GM21367 (cell line): Measurements from ENCODE around the gene HAO2.

Experiments used
- ATAC-seq: cut with Tn5 transposase; IDR thresholded peaks from one replicate; pipeline ENCODE4 v1.9.1; 2021; ENCODE audit not compliant: unreplicated experiment

Gene HAO2

DNA sequence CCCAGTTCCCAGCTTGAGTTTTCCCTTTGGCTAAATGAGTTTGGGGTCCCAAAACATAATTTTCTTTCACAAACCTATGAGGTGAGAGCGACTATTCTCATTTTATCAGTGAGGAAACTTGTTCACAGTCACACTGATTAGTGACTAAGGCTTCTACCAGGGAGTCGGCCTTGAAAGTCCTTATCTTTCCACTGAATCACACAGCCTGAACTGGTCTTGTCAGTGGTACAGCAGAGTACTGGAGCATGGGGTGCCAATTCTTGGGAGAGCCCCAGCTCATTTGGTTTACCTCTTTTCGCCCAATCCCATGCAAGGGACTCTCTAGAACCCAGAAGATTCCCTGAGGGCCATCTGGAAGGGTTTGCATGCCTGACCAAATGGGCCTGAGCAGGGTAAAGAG, 63.3 kb downstream of the HAO2 start:
- no peak for ATAC-seq

GRCh38 chr1:119435052-119435451, 66.5 kb downstream of the HAO2 start:
- no peak for ATAC-seq

GRCh38 chr1:119438761-119439160, 70.2 kb downstream of the HAO2 start:
- ATAC-seq, result no peak

DNA sequence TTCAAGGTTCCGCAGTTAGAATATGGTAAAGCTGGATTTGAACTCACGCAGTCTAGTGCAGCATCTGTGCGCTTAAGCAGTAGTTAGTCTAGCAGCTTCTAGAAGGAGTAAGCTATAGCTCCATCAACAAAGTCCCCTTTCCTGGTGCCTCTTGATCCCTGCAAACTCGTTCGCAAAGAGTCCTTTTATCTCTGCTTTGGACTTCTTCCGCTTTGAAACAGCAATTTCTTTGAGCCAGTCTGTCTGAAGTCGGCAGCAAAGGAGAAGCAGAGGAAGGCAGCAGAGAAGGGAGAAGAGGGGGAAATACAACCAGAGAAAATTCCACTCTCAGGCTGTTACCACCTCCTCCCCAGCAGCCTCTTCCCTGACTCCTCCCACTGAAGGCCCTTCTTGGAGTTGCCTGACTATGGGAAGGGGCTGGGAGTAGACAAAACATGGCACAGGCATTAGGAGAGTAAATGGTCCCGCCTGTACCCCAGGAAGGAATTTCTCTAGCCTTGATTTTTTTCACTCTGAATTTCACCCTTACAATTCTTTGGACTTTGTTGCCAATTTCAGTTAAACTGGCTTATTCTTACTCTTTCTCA, 72.2 kb downstream of the HAO2 start:
- ATAC-seq, result no peak

DNA sequence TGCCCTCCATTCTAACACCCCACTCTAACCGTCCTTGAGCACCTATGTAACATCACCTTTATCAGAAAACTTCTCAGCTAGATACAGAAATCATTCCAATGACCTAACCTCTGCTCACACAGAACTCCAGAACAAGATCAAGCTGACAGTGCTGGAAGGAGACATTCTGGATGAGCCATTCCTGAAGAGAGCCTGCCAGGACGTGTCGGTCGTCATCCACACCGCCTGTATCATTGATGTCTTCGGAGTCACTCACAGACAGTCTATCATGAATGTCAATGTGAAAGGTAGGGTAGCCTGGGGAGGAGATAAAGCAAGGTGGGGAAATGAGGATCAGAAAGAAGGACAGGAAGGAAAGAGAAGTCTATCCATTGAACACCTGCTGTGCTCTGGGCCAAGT, 74.2 kb downstream of the HAO2 start:
- no peak for ATAC-seq
